Measurements from ENCODE around the gene ABCF2.

ABCF2 gene

DNA sequence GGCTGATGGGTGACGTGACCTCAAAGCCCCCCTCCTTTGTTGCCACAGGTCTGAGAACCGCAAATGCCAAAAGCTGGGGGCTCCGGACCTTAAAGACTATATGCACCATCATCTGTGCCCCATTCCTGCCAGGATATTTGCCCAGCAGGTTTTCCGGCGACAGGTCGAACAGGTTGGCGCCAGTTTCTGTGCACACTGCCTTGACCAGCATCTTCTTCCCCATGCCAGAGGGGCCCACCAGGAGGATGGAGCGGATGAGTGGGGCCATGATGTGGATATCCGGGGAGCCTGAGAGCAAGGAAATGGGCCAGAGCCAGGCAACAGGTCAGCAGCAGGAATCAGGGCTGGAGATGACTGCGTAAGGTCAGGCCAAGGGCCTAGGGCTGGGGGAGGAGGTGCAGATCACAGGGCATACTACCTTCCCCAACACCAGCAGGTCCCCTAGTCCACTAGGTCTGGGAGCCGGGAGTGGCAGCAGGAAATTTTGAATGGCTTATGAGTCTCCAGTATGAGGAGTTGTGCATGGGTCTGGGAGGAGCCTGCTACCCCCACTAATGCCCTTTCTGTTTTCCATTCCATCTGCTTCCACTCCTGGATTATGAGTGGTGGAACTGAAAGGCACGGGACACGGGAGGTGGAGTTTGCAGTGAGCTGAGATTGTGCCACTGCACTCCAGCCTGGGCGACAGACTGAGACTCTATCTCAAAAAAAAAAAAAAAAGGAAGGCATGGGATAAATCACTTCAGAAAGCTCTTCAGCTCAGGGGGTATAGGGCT lies 33.6 kb downstream of the ABCF2 start:
- H3K27me3 ChIP-seq (replicated peaks) = peaks cover 17% of the 10 kb centered on the region
- no peak overlapping the region for H3K27ac ChIP-seq
- no peak overlapping the region for H3K4me3 ChIP-seq (ENCODE audit: low read depth, low read length)
- in situ Hi-C loops (cut with HindIII; ENCODE audit: low pct_ligation_motif_present, low sequenced_read_pairs) = no loop called here
- TF ChIP-seq, protein P1, sequence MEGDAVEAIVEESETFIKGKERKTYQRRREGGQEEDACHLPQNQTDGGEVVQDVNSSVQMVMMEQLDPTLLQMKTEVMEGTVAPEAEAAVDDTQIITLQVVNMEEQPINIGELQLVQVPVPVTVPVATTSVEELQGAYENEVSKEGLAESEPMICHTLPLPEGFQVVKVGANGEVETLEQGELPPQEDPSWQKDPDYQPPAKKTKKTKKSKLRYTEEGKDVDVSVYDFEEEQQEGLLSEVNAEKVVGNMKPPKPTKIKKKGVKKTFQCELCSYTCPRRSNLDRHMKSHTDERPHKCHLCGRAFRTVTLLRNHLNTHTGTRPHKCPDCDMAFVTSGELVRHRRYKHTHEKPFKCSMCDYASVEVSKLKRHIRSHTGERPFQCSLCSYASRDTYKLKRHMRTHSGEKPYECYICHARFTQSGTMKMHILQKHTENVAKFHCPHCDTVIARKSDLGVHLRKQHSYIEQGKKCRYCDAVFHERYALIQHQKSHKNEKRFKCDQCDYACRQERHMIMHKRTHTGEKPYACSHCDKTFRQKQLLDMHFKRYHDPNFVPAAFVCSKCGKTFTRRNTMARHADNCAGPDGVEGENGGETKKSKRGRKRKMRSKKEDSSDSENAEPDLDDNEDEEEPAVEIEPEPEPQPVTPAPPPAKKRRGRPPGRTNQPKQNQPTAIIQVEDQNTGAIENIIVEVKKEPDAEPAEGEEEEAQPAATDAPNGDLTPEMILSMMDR (IDR thresholded peaks at IDR 0.05; ENCODE audit: low read depth, low read length, missing control alignments) = no peak
- H3K36me3 ChIP-seq (replicated peaks) = no peaks in the 10 kb centered on the region
- DNase-seq = no peak

GRCh38 chr7:151192002-151192539 lies 34.9 kb downstream of the ABCF2 start:
- Histone ChIP-seq H3K4me3 (ENCODE audit: low read depth, low read length) (no peak overlapping the region), H3K27me3 (replicated peaks) (peaks cover 18% of the 10 kb centered on the region), H3K27ac (no peak overlapping the region), H3K36me3 (replicated peaks) (no peaks in the 10 kb centered on the region)
- TF ChIP-seq, protein P1 (IDR thresholded peaks at IDR 0.05; ENCODE audit: low read depth, low read length, missing control alignments) = no peak
- no peak for DNase-seq
- in situ Hi-C loops (cut with HindIII; ENCODE audit: low pct_ligation_motif_present, low sequenced_read_pairs) = no loop called here

DNA sequence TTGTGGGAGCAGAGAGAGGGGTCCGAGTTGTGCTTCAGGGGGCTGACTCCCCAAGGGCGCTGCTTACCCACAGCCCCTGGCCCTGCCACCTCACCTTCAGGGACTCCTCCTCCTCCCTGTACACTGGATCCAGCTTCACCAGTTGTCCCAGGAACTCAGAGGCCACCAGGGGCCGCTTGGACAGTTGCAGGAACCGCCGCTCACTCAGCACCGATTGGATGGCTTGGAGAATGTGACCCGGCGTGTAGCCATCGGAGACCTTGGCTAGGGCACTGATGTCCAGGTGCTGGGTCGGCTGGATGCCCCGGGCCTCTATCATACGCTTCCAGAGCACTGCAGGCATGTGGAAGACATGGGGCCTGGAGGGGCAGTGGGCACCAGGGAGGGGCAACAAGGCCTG lies 35.5 kb downstream of the ABCF2 start:
- Histone ChIP-seq H3K27ac (no peak overlapping the region), H3K4me3 (ENCODE audit: low read depth, low read length) (no peak overlapping the region), H3K36me3 (replicated peaks) (no peaks in the 10 kb centered on the region), H3K27me3 (replicated peaks) (peaks cover 16% of the 10 kb centered on the region)
- TF ChIP-seq, protein P1 (IDR thresholded peaks at IDR 0.05; ENCODE audit: low read depth, low read length, missing control alignments) = no peak
- in situ Hi-C loops (cut with HindIII; ENCODE audit: low pct_ligation_motif_present, low sequenced_read_pairs) = no loop called here
- no peak for DNase-seq

GRCh38 chr7:151189038-151189437 lies 38.0 kb downstream of the ABCF2 start:
- TF ChIP-seq, protein P1 (IDR thresholded peaks at IDR 0.05; ENCODE audit: low read depth, low read length, missing control alignments) = no peak
- no peak overlapping the region for H3K4me3 ChIP-seq (ENCODE audit: low read depth, low read length)
- no peak for DNase-seq
- in situ Hi-C loops (cut with HindIII; ENCODE audit: low pct_ligation_motif_present, low sequenced_read_pairs) = no loop called here
- H3K36me3 ChIP-seq (replicated peaks) = no peaks in the 10 kb centered on the region
- peaks cover 10% of the 10 kb centered on the region for H3K27me3 ChIP-seq (replicated peaks)
- H3K27ac ChIP-seq = no peak overlapping the region

- in situ Hi-C loops (cut with HindIII; ENCODE audit: low pct_ligation_motif_present, low sequenced_read_pairs) = no loop called here
- no peak for DNase-seq
- H3K36me3 ChIP-seq (replicated peaks) = no peaks in the 10 kb centered on the region
- no peak overlapping the region for H3K4me3 ChIP-seq (ENCODE audit: low read depth, low read length)
- TF ChIP-seq, protein P1 (IDR thresholded peaks at IDR 0.05; ENCODE audit: low read depth, low read length, missing control alignments) = no peak
- H3K27me3 ChIP-seq (replicated peaks) = peaks cover 10% of the 10 kb centered on the region
- H3K27ac ChIP-seq = no peak overlapping the region
Measured at GRCh38 chr7:151188252-151188542, 38.8 kb downstream of the ABCF2 start.

All from brain microvascular endothelial cell (primary cell).